GM18867 (cell line): ENCODE results near the gene RCSD1.

Source experiments
- ATAC-seq: cut with Tn5 transposase; IDR thresholded peaks from one replicate; pipeline ENCODE4 v1.9.1; 2021; ENCODE audit warnings: mild to moderate bottlenecking, moderate library complexity; ENCODE audit not compliant: unreplicated experiment

Gene RCSD1

DNA sequence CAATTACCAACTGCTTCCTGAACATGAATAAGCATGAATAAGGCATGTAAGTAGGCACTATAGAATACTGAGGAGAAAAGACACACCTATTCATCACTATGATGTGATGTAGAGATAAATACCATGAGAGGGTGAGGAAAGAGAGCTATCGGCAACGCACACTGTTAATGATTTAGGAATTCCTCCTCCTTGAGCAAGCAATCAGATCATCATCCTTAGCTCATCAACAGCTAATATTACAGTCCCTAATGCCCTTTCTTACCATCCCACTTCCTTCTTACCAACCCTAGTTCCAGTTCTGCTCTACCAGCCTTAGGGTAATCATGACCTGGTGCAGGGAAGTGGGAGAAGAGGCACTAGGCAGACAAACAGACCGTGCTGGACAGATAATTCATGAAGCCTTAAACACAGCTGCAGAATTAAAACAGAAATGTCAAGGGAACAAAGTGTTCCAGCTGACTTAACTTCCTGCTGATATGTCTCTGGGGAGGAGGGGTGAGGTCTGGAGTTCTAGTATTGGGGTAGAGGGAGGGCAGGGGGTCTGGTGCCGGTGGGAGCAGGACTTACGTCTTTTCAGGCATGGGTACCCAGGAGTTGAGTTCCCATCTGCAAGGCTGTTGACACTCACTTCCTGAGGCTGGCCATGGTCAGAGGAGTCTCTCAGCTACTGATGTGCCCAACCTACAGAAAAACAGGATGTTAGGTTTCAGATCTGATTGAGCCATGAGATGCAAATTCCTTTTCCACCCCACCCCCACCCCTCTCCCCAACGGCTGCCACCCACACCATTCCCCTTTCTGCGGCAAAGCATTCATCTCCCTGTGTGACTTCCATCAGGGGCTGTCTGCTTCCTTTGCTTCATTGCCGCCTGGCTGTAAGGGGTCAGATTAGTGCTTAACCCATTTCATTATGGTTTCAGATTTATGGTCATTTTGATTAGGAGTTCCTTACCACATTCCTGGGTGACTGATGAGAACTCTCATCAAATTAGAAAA, 12.6 kb upstream of the RCSD1 start:
- ATAC-seq = no peak

DNA sequence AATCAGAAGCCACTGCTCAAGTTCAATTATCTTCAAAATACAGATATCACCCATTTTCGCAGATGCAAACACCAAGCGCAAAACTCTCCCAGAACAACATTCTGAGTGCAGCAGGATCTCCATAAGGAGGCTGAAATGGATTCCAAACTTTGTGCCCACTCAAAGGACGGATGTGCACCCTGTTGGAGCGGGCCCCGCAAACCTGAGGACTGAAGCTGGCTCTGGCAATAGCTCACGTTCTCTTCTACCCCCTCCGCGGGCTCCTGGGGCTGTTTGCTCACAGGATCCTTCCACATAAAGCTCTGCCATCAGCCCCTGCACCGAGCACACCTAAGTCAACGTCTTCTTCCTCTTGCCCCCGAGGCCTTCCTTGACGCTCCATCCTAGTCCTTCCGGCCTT, 11.7 kb upstream of the RCSD1 start:
- ATAC-seq = no peak

DNA sequence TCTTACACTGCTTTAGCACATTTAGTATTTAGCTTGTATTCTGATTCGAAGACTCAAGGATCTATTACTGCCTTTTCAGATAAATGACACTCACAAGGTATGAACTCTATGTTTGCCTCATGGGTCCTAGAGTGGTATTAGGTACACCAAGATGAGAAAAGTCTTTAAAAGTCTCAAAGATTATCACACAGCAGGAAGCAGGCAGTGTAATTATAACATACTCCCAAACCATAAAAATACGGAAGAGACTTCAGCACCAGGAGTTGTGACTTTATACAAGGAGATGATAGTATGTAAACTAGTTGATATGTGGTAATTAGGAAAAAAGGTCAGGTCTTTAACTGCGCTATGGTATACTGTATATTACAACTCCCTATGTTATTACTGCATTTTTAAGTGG, 11.2 kb upstream of the RCSD1 start:
- ATAC-seq = no peak

DNA sequence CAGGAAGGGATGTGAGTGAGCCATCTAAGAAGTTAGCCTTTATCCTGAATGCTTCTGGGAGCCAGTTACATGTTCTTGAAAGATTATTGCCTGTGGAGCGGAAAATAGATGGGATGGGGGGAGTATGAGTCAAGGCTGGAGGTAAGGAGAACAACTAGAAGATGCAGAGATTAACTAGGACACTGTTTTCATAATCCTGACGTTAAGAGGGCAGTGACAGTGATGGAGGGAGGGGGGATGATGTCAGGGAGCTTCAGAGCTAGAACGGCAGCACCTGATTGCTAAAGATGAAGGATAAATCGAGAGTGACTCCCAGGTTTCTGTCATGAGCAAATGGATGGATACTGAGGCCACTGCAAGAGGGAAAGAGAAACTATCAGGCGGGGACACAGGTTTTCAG, 10.0 kb upstream of the RCSD1 start:
- no peak for ATAC-seq

DNA sequence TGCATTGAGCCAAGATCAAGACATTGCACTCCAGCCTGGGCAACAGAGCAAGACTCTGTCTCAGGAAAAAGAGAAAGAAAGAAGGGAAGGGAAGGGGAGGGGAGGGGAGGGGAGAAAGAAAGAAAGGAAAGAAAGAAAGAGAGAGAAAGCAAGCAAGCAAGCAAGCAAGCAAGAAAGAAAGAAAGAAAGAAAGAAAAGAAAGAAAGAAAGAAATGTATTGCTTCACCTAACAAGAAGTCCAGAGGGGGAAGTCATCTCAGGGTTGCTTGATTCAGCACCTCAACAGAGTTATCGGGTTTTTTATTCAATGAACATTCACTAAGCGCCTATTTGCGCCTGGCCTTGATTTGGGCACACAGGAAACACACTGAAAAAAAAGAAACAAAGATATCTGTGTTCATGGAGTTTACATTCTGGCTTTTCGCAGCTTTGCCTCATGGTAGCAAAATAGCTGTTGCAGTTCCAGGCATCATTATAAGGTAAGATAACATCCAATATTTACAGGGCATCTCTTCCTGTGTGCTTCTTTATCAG, 8.2 kb upstream of the RCSD1 start:
- ATAC-seq = no peak

DNA sequence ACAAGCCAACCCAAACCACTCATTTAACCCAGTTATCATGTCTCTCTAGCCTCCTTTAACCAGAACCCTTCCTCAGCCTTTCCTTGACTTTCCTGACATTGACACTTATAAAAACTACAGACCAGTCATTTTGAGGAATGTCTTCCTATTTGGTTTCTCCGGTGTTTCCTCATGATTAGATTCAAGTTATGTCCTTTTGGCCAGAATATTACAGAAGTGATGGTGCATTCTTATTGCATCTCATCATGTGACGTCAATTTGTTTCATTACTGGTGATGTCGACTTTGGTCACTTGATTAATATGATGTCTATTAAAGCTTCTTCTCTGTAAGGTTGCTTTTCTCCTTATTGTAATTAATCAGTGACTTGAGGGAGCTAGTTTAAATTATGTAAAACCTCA, 6.1 kb upstream of the RCSD1 start:
- no peak for ATAC-seq

DNA sequence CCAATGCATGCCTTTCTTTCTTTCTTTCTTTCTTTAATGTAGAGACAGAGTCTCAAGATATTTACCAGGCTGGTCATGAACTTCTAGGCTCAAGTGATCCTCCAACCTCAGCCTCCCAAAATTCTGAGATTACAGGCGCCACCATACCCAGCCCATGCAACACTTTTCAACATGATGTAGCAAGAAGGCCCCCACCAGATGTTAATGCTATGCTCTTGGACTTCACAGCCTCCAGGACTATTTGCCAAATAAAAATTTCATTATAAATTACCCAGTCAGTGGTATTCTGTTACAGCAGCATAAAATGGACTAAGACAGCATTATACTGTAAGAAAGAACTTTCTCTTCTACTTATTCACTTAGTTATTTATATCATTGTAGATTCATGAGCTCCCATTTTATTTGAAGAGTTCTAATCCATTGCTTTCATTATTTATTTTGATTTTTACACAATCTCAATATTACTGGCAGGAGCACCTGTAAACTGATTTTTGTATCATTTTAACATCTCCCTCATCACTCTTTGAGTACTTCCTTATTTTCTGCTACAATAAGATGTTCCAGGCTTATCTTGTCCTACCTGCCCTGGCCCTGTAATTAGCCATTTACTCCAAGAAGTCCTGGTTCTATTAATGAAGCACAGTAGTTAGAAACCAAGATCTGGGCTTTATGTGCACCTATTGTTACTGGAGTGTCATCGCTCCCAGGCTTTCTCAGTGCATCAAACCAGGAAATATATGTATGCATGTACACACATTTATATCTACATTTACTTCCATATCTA, 4.8 kb upstream of the RCSD1 start:
- no peak for ATAC-seq

DNA sequence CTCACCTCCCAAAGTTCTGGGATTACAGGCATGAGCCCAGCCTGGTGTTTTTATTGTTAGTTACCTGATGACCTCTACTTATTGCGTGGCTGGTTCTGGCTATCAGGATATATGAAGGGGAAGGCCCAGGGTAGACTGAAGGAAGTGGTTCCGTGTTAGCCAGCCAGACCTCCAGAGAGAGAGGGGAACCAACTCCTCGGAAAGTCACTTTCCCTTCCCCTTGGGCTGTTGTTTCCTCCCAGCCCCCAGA, 2.5 kb upstream of the RCSD1 start:
- ATAC-seq = no peak

DNA sequence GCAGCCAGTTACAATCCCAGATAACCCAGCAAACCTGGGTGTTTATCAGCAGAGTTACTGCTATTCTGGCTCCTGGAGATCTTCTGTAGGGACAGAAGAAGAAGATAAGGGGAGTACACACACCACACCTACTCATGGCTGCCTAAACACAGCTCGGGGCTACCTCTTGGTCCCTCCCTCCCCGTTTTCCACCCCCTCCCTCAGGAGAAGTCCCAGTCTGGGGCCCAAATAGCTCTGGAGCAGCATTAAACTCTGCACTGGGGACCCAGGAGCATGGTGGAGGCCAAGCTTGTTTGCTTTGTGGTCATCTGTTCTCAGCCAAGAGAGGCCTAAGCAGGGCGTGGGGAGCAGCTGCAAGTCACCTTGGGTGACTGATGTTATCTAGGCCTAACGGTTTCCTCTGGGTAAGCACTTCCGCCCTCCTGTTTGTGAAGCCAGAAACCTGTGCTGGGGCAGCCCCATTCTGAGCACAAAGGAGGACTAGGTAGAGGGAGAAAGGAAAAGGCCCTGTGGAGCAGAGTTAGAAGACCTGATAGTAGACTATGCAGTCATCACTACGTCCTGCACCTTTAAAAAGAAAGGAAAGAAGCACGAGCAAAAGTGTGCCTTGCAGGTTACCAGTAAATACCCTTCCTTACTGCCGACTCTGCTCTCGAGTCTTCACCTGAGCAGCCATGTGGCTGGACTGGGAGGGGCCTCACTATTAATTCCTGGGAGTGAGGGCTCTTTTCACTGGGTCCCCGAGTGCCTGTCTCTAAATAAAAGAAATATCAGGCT, 2.0 kb upstream of the RCSD1 start:
- peak; percentile 64 for ATAC-seq

DNA sequence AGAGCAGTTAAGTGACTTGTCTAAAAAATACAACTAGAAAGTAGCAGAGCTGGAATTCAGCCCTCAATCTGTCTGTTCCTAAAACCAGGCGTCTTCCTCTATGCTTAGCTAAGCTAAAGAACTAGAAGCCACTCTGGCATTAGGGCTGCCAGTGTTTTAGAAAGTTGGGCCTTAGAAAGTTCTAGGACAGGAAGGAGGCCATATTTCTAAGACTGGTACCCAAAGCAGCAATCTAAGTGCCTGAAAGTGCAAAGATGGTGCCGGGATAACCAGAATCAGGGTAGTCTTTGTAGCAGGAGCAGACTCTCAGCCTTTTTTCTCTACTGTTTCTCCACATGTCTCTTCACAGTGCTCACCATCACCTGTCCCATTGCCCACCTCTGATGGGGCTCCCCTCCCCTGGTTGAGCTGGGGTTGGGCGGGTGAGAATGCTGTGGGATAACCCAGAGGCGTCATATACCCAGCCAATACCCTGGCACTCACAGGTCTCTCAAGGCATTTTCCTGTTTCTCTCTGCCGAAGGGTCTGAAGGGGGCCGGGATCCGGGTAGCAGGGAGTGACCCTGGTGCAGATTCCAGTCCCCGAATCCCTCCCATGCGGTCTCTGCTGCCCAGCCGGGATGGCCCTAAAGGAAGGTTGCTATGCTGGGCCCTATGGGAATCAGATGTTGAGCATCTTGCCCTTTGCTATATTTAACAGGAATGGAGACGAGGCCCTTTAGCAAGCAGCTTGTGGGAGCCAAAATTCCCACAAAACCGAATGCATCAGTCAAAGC, 1.1 kb upstream of the RCSD1 start:
- ATAC-seq = no peak

DNA sequence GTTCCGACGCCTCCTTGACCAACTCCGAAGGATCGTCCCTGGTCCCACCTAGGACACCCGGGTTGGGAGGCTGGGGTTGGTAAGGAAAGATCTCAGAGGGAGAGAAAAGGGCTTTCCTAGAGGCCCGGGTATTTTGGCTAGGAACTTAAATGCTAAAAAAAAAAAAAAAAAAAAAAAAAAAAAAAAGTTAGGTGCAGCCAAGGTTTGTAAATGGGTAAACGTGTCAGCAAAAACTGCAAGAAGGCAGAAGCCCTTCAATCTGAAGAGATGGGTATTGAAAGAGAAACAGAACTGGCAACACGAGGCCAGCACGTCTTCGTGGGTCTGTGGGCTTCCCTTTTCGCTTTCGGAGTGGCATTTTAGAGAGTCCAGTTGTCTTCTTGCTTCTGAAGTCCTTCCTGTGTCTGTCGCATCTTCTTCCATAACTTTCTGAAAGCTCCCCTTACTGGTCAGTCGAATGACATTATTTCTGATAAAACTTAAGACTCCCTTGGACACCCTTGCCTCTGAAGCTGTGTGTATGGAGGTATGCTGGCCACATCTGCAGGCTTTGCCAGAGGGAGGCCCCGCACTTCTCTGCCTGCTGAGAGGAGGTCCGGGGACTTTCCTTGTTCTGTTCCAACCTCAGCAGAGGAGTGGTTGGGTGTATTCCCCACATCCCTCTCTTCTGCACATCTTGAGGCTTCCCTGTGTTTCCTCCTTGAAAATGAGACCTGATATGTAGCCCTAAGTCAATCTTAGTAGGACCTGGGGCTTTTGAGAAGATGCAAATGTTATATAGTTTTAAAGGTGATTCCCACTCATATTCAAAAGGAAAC, 745 bp downstream of the RCSD1 start:
- peak; percentile 32 for ATAC-seq

DNA sequence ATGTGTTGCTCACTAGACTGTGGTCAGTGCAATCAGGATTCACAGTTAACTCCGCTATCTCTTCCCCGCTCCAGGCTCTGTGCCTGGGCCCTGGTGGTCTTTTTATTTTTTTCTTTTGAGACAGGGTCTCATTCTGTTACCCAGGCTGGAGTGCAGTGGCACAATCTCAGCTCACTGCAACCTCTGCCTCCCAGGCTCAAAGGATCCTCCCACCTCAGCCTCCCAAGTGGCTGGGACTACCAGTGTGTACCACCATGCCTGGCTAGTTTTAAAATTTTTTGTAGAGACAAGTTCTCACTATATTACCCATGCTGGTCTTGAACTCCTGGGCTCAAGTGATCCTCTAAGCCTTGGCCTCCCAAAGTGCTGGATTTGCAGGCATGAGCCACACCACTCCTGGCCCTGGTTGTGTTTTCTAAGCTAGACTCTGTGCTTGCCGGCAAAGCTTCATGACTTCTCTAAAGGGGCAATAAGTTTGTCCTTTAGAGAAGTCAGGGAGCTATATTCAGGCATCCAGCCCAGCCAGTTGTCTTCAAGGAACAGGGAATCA, 1.4 kb downstream of the RCSD1 start:
- ATAC-seq = no peak

DNA sequence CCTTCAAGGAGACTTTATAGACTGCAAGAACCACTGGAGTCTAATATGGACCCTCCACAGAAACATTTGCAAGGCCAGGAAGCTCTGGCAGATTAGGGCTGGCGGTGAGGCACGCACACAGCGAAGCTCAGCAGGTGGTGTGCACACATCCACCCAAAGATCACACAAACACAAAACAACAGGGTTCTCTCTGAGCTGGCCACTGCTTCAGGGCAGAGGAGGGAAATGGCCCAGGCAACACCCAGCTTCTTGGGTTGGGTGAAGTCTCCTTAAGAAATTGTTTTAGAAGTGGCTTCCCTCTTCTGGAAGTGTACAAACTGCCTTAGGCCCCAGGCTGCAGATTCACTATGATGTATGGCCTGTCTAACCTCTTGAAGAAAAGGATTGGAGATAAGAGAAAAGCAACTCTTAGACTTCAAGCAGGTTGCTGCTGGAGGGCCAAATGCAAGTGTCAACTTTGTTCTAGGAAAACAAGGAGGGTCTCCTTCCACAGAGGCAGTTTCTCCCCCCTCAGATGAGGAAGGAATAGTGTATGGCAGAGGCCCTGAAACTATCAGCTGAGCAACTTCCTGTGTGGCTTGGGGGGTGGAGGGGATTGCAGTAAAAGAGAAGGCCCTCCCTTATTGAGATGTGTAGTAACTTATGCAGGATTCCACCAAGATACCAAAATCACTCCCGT, 2.0 kb downstream of the RCSD1 start:
- ATAC-seq = no peak

DNA sequence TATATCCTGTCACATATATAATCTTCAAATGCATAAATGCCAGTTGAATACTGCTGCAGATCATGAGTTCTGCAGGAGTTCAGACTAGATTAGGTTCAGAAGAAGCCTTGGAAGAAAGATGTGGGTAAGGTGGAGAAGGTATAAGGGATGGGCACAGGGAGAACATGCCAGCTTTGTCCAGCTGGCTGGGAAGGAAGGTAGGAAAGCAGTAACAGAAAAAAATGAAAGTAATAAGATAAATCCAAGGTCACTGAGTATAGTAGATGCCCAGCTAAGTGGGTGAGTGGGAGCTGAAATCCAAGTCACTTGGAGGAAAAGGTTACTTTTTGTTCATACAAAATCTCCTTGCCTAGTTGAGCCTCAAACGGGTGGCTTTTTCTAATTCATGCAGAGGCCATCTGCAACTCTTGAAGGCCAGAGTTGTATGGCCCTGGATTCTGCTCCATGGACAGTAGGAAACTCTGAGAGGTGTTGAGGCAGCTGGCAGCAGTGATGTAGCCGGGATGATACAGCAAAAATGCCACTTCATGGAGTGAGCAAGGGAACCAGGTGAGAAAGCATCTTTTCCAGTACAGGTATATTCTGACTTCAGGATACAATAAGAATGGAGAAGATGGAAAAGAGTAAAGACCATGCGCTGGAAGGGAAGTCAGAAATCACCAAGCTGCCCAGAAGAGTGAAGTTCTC, 3.4 kb downstream of the RCSD1 start:
- no peak for ATAC-seq

DNA sequence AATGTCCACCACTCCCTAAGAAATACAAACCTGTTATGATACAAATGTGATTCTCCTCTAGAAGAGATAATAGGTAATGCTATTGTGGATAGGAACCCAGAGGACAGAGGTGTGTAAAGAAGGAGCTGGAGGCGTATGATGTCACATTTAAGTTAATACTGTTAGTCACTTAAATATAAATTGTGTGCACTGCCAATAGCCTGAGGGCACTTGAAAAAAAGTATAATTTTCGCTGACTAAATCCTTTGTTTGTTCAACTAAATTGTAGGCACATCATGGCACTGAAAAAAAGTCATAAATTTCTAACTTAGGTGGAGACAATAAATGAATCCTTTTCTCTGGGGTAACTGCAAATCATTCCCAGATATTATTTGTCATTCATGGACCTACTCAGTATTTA, 4.4 kb downstream of the RCSD1 start:
- ATAC-seq = no peak

DNA sequence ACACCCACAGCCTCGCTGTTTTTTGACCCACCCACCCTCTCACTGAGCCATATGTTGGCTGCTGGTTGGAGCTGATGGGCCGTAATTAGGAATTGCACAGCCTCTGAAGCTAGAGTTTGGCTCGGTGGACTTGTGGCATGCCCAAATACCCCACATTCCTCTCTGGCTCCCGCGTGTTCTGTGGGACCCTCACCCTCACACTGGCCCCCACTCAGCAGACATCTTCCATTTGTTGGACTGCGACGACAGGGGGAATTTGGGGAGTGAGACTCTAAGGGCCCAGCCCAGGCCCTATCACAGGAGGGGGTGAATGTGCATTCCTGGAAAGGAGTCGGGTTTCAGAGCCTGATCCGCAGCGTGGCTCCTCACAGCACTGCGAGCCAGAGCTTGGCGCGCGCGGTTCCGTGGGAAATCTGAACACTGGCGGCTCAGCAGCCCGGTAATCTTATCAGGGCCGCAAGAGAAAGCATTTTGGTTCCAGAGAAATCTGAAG, 5.2 kb downstream of the RCSD1 start:
- ATAC-seq = no peak

DNA sequence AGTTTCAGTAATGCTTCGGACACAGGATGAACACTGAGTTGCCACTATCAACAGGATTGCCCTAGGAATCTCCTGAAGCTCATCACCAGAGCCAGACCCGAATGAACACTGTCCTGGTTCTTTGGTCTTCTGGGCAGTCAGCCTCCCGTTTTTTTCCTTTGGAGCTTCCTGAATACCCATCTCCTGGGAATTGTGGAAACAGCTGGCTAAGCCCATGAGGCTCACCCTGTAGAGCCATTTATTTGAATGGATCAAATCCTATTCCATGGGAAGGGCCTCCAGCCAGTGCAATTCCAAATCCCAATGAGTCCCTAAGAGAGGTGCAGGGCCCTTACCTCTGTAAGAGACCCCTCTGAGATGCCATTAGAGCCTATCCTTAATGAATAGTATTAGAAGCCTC, 5.9 kb downstream of the RCSD1 start:
- no peak for ATAC-seq

DNA sequence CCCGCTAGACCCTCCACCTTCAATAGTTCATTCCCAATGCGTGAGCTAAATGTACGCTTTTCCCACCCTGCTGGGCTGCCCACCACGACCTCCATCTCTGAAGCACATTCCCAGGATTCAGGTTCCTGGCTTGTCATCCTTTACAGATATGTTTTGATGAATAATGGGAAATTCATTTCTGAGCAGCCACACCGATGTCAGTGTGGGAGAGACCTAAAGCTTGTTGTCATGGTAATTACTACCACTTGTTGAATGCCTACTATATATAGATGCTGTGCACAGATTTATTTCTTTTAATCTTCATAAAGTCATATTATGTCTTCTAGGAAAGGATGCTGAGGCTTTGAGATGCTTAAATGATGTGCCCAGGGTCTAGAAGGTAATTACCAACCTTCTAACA, 8.0 kb downstream of the RCSD1 start:
- no peak for ATAC-seq
